OCI-LY1 (cell line): ENCODE data around the gene FOXC1.

Experiments
- H2AFZ ChIP-seq: fragments of 200-600 bp; sonication (generic), shearing (Covaris generic); 2 replicates; pipeline ENCODE4 v1.6.0; 2014; ENCODE audit warnings: antibody characterized with exemption, mild to moderate bottlenecking, low read length
- H3F3A ChIP-seq: fragments of 200-600 bp; sonication (generic), shearing (Covaris generic); 2 replicates; pipeline ENCODE4 v1.6.0; 2014; ENCODE audit warnings: mild to moderate bottlenecking, antibody characterized with exemption, low read length, moderate library complexity; ENCODE audit not compliant: insufficient read depth
- H3K27ac ChIP-seq: fragments of 200-600 bp; sonication (generic); 2 replicates; pipeline ENCODE4 v1.5.1; 2014; ENCODE audit warnings: low read length, mixed run types, mild to moderate bottlenecking, low read depth; ENCODE audit not compliant: poor library complexity, severe bottlenecking
- H3K27me3 ChIP-seq: fragments of 200-600 bp; sonication (generic); 2 replicates; pipeline ENCODE4 v1.6.0; 2014; ENCODE audit warnings: antibody characterized with exemption, mild to moderate bottlenecking, low read length, moderate library complexity; ENCODE audit not compliant: insufficient read depth
- H3K36me3 ChIP-seq: fragments of 200-600 bp; sonication (generic); 2 replicates; pipeline ENCODE4 v1.6.1; 2014; ENCODE audit warnings: mild to moderate bottlenecking, antibody characterized with exemption, low read length, moderate library complexity, mixed read lengths; ENCODE audit not compliant: insufficient read depth
- H3K4me1 ChIP-seq: fragments of 200-600 bp; sonication (generic); 2 replicates; pipeline ENCODE4 v1.5.1; 2014; ENCODE audit warnings: mild to moderate bottlenecking, low read length, moderate library complexity; ENCODE audit not compliant: insufficient read depth, severe bottlenecking
- H3K4me2 ChIP-seq: fragments of 200-600 bp; sonication (generic), shearing (Covaris generic); 2 replicates; pipeline ENCODE4 v1.6.1; 2014; ENCODE audit warnings: low read length
- H3K4me3 ChIP-seq: fragments of 200-600 bp; sonication (generic); 2 replicates; pipeline ENCODE4 v1.5.1; 2014; ENCODE audit warnings: low read length, low read depth, mild to moderate bottlenecking, mixed read lengths; ENCODE audit not compliant: poor library complexity, severe bottlenecking
- H3K79me2 ChIP-seq: fragments of 200-600 bp; shearing (Covaris generic); 2 replicates; pipeline ENCODE4 v1.6.1; 2016; ENCODE audit warnings: mixed run types, low read length, mixed read lengths; ENCODE audit not compliant: insufficient read depth
- H3K9ac ChIP-seq: fragments of 200-600 bp; sonication (generic), shearing (Covaris generic); 2 replicates; pipeline ENCODE4 v1.6.1; 2014; ENCODE audit warnings: mild to moderate bottlenecking, low read length, mixed read lengths
- H3K9me2 ChIP-seq: fragments of 200-600 bp; sonication (generic), shearing (Covaris generic); 2 replicates; pipeline ENCODE4 v1.6.1; 2014; ENCODE audit warnings: low read depth, mild to moderate bottlenecking, low read length, mixed read lengths
- H3K9me3 ChIP-seq: fragments of 200-600 bp; shearing (Covaris generic); 2 replicates; pipeline ENCODE4 v1.6.1; 2014; ENCODE audit warnings: low read length, mixed read lengths
- H4K20me1 ChIP-seq: fragments of 200-600 bp; sonication (generic), shearing (Covaris generic); 2 replicates; pipeline ENCODE4 v1.6.0; 2016; ENCODE audit warnings: mild to moderate bottlenecking, low read length; ENCODE audit not compliant: insufficient read depth
- EZH2 ChIP-seq: fragments of 200-600 bp; sonication (generic), shearing (Covaris generic); IDR thresholded peaks from 2 replicates; pipeline ENCODE4 v1.8.0; 2017; ENCODE audit warnings: borderline replicate concordance, mixed run types, mild to moderate bottlenecking, antibody characterized with exemption, low read length, moderate library complexity, mixed read lengths
- TF ChIP-seq, protein P1 (sequence below): fragments of 200-600 bp; sonication (generic), shearing (Covaris generic); IDR thresholded peaks from 2 replicates; pipeline ENCODE4 v1.5.1; 2017; ENCODE audit warnings: mild to moderate bottlenecking, antibody characterized with exemption, low read length, moderate library complexity, mixed read lengths

FOXC1 gene

DNA sequence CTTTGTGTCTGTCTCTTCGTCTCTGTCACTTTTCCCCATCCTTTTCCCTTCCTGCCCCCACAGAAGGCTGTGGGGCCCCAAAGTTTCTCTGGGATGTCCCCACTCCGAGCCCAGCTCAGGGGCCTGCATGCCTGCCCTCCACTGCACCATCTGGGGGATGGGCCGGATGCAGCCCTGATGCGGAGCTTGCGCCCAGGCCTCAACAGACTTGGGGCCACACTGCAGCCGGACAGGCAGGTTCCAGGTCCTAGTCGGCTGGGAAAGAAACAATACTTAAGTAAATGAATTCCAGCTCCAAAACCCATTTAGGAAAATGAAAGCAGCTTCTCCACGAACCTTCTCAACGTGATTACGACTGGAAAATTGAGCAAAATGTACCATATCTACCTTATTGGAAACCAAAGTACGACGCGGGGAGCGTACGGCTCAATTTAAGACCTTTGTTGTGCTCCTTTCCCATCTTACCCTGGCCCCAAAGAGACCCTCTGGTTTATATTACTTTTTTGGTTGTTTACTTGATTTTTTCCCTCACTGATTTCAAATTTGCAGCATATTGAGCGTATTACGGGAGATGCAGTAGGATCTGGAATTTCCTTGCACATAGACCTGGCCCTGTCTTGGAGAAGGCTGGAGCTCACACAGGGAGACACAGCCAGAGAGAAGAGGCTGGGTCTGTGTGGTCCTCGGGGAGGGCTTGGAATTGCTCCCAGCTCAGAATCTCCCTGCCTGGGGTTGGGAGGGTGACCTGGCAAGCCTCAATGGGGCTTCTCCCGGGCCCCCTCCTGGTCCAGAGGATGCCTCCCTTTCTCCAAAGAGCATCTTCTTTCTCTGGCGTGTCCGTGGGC lies 8.0 kb downstream of the FOXC1 start:
- Histone ChIP-seq H3F3A (peaks cover 4% of the 10 kb centered on the region; the same call in 1 of the 2 replicates), H3K4me2 (no peak overlapping the region), H3K27ac (no peak overlapping the region), H3K9me2 (no peaks in the 10 kb centered on the region), H3K9ac (no peak overlapping the region), H4K20me1 (no peaks in the 10 kb centered on the region), H2AFZ (no peak overlapping the region), H3K4me1 (peaks cover 8% of the 10 kb centered on the region), H3K27me3 (no peaks in the 10 kb centered on the region), H3K4me3 (no peak overlapping the region), H3K79me2 (peaks cover 12% of the 10 kb centered on the region; the same call in 1 of the 2 replicates), H3K36me3 (peaks cover 50% of the 10 kb centered on the region), H3K9me3 (peaks cover 3% of the 10 kb centered on the region; the same call in 1 of the 2 replicates)
- TF ChIP-seq, protein P1, sequence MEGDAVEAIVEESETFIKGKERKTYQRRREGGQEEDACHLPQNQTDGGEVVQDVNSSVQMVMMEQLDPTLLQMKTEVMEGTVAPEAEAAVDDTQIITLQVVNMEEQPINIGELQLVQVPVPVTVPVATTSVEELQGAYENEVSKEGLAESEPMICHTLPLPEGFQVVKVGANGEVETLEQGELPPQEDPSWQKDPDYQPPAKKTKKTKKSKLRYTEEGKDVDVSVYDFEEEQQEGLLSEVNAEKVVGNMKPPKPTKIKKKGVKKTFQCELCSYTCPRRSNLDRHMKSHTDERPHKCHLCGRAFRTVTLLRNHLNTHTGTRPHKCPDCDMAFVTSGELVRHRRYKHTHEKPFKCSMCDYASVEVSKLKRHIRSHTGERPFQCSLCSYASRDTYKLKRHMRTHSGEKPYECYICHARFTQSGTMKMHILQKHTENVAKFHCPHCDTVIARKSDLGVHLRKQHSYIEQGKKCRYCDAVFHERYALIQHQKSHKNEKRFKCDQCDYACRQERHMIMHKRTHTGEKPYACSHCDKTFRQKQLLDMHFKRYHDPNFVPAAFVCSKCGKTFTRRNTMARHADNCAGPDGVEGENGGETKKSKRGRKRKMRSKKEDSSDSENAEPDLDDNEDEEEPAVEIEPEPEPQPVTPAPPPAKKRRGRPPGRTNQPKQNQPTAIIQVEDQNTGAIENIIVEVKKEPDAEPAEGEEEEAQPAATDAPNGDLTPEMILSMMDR = no peak
- TF ChIP-seq EZH2 = no peak

DNA sequence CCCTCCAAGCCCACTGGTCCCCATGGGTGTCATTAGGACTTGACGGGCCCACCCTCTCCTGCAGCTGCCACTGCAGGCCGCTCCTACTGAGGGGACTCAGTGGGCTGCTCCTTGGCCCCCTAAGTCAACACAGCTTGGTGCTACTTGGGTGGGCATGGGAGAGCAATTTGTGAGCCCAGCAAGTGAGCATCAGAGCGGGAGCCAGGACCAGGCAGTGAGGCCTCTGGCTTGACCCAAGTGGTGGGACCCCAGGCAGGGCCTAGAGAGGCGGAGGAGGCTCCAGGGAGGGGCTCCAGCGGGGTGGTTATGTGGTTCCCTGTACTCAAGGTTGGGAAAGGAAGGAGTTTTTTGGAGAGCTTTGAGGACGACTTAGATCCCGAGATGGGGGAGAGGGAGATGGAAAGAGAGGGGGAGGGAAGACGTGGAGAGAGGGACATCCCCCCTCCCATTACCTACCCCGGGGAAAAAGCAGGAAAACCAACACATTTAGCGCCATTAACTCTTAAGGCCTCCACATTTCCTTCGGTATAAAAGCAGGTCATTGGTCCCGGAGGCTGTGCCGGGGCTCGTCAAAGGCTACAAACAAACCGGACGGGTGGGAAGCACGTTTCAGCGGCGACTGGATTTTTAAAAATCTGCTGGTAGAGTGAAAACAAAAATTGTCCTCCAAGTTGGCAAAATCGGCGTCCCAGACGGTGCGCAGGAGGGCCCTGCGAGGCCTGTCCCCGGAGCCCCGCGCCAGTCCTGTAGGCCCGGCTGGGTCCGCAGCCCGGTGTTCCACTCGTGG lies 8.8 kb downstream of the FOXC1 start:
- Histone ChIP-seq H3K36me3 (peaks cover 44% of the 10 kb centered on the region), H3K4me3 (no peak overlapping the region), H2AFZ (no peak overlapping the region), H3K27ac (no peak overlapping the region), H3K9ac (no peak overlapping the region), H3K9me3 (peaks cover 3% of the 10 kb centered on the region; the same call in 1 of the 2 replicates), H4K20me1 (no peaks in the 10 kb centered on the region), H3K4me2 (no peak overlapping the region), H3K27me3 (no peaks in the 10 kb centered on the region), H3K4me1 (peaks cover under 1% of the 10 kb centered on the region), H3K79me2 (0 out of 2 replicates have a peak, but pooled peaks cover 3% of the 10 kb centered on the region), H3F3A (peaks cover 4% of the 10 kb centered on the region; the same call in 1 of the 2 replicates), H3K9me2 (no peaks in the 10 kb centered on the region)
- TF ChIP-seq, protein P1 = no peak
- TF ChIP-seq EZH2 = no peak

DNA sequence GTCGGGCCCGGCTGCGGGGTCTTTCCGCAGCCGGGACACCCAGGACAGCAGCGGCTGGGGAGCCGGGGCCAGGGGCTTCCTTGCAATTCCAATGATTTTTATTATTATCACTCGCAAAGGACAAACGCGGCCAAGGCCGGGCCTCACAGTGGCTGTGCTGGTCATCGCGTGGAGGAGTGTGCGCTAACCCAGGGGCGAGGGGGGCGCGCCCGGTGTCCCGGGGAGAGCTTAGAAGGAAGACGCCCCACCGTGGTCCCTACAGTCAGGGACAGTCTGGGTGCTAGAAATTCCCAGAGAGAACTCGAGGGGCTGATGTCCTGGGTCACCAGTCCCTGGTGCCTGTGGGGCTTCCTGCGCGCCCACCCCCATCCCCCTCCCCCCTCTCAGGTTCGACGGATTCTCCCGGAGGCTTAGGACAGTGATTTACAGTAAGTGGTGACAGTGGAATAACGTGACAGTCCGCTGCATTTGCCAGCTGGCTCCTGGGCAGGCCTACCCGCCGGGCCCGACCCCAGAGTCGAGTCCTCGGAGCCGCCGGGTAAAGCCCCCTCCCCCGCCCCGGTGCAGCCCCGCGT lies 9.5 kb downstream of the FOXC1 start:
- no peaks in the 10 kb centered on the region for H3K27me3 ChIP-seq
- peaks cover 44% of the 10 kb centered on the region for H3K36me3 ChIP-seq
- H3K79me2 ChIP-seq = no peaks in the 10 kb centered on the region
- TF ChIP-seq, protein P1 = no peak
- TF ChIP-seq EZH2 = no peak
- no peak overlapping the region for H3K4me2 ChIP-seq
- no peaks in the 10 kb centered on the region for H3K9me2 ChIP-seq
- no peaks in the 10 kb centered on the region for H4K20me1 ChIP-seq
- H3K4me3 ChIP-seq = no peak overlapping the region
- H2AFZ ChIP-seq = no peak overlapping the region
- peaks cover 4% of the 10 kb centered on the region; the same call in 1 of the 2 replicates for H3F3A ChIP-seq
- H3K9me3 ChIP-seq = no peaks in the 10 kb centered on the region
- no peak overlapping the region for H3K9ac ChIP-seq
- H3K27ac ChIP-seq = no peak overlapping the region
- H3K4me1 ChIP-seq = no peaks in the 10 kb centered on the region
